Cerebellar cortex (tissue), 1 donor: ENCODE data around the gene KPNA4.

ENCODE experiments used
- DNase-seq: peaks from one replicate; pipeline ENCODE4 v3.0.0-alpha.2; 2015; ENCODE audit warnings: low spot score

Gene KPNA4

DNA sequence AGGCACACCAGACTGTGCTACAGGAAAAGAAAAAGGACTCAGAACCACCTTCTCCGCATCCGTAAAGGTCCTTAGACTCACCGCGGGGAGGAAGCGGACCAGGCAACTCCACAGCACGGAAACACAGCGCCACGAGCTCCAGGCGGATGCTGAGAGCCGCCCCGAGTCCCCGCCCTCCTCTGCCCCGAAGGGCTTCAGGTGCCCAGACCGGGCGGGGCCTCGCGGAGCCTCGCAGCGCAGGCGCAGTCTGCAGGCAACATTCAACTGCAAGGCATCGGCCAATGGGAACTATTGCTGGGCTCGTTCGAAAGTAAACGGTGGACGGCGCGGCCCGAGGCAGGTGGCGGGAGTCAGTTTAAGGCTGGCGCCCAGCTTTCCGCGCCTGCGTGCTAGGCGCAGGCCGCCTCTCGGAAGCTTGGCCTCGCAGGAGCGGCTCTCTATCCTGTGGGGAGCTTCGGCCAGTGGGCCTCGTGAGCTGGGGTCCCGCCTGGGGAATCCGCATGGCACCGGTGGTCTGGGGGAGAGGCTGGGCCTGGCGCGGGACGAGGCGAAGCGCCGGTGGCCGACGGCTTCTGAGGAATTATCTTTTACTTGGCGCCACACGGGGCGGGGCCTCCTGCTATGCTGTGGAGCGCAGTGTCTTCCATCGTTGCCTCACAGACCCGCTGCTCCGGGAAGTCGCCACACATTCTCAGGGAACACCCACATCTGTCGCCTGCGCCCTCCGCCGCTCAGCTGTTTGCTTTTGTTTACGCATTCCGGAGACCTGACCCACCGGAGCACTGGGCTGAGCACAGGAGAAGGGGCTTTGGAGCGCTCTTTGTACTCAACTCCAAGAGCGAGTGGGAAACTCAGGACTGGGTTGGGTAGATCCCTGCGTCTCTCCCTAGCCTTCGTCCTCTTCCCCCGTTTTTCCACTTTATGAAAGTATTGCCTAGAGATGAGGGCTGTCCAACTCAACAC lies 115.5 kb downstream of the KPNA4 start, which contains the start of gene TRIM59:
TRIM59 (minus strand) TSS at position 151 of the 963 bp plus-strand sequence. CDS start 10,603 bp downstream, outside the sequence.
- DNase-seq, result no peak

DNA sequence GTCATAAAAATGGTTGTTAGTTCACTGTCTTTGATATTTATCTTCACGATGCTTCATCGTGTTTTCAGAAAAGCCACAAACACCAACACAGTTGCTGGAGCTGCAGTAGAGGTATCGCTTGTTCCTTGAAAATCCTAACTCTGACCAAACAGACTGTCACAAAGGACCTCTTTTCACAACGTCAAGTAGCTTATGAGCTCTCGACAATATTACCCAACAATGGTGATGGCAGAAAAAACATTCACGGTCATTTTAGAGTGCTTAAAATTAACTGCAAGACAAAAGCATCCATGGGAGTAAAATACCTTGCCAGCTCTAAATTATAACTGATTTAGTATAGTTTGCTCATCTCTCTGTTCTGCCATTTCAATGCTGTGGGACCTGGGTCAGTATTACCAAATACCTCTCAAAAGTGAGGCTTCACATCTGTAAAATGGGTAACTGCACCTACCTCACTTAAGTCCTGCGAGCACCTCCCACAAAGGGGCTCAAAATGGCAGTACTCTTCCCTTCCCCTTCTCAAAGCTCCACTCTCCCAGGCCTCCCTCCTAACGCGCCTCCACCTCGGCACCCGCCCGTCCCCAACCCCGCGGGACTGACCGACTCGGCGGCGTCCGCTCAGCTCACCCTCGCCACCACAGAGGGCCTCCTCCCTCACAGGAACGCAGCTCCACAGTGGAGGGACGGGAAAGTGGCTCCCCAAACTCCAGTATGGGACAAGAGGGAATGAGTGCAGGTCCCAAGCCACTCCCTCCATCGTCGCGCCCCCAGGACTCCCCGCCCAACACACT lies 116.3 kb downstream of the KPNA4 start:
- no peak for DNase-seq

DNA sequence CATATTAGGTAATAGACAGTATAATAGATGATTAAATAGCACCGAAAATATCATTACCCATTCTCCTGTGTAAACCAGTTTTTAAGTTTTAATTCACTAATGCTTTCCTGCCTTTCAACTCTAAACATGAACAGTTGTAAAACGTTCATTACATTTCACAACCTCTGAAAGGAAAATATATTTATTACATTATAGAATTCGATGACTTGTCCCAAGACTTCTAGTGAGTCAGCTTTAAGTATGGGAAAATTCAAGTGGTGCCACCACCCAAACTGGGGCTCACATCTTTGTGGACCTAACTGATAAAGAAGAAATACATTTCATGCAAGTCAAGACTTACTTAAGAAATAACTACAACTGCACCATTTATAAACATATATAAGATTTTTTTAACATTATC lies 117.8 kb downstream of the KPNA4 start:
- no peak for DNase-seq

- no peak for DNase-seq
Observed at GRCh38 chr3:160446522-160447056, 118.8 kb downstream of the KPNA4 start.

- DNase-seq, result no peak
Observed at GRCh38 chr3:160445854-160446253, 119.5 kb downstream of the KPNA4 start.
